ENCODE results near the gene GIMAP8. TPM values are rescaled to one million over a fixed set of nuclear protein-coding genes. Genes with fewer than 3 reads are reported as not detected.
A peak's percentile ranks its signal among the peaks of the same experiment; 100 is the strongest.

The GIMAP8 gene
- total RNA-seq, 1 donor from 2014 or later = 14.9 TPM

GRCh38 chr7:150409300-150410030 is 41.0 kb upstream of the GIMAP8 start:
- intact Hi-C loops (cut with DNase I) = no loop called here
- ATAC-seq = no peak
- no peak for DNase-seq (ENCODE audit: missing footprints)

GRCh38 chr7:150410131-150410530 is 40.3 kb upstream of the GIMAP8 start:
- intact Hi-C loops (cut with DNase I) = no loop called here
- ATAC-seq (no peak), DNase-seq (ENCODE audit: missing footprints) (no peak)

GRCh38 chr7:150410680-150411346 is 39.6 kb upstream of the GIMAP8 start:
- DNase-seq (ENCODE audit: missing footprints) = peak; percentile 30
- intact Hi-C loops (cut with DNase I) = no loop called here
- no peak for ATAC-seq

- ATAC-seq = no peak
- peak; percentile 18 for DNase-seq (ENCODE audit: missing footprints)
- intact Hi-C loops (cut with DNase I) = no loop called here
Observed at GRCh38 chr7:150411606-150412005, 38.8 kb upstream of the GIMAP8 start.

- intact Hi-C loops (cut with DNase I) = no loop called here
- DNase-seq (ENCODE audit: missing footprints) (peak; percentile 33), ATAC-seq (no peak)
Observed at GRCh38 chr7:150412016-150412415, 38.4 kb upstream of the GIMAP8 start.

- peak; percentile 44 for DNase-seq (ENCODE audit: missing footprints)
- intact Hi-C loops (cut with DNase I) = no loop called here
- ATAC-seq = no peak
Observed at GRCh38 chr7:150412518-150413488, 37.6 kb upstream of the GIMAP8 start.

- intact Hi-C loops (cut with DNase I) = no loop called here
- peak; percentile 55 for DNase-seq (ENCODE audit: missing footprints)
- ATAC-seq = no peak
Observed at GRCh38 chr7:150413640-150414081, 36.8 kb upstream of the GIMAP8 start.

GRCh38 chr7:150415161-150416153 is 35.0 kb upstream of the GIMAP8 start:
- intact Hi-C loops (cut with DNase I) = no loop called here
- ATAC-seq (no peak), DNase-seq (ENCODE audit: missing footprints) (peak; percentile 23)

- intact Hi-C loops (cut with DNase I) = no loop called here
- no peak for DNase-seq (ENCODE audit: missing footprints)
- ATAC-seq = no peak
Observed at GRCh38 chr7:150417239-150417638, 33.2 kb upstream of the GIMAP8 start.

GRCh38 chr7:150417863-150418262 is 32.6 kb upstream of the GIMAP8 start:
- ATAC-seq (no peak), DNase-seq (ENCODE audit: missing footprints) (peak; percentile 25)
- intact Hi-C loops (cut with DNase I) = no loop called here

GRCh38 chr7:150420242-150420641 is 30.2 kb upstream of the GIMAP8 start:
- ATAC-seq (no peak), DNase-seq (ENCODE audit: missing footprints) (no peak)
- intact Hi-C loops (cut with DNase I) = loop anchor here (5.0 kb wide), 2 partner anchors 63 to 133 kb away; no protein-coding TSS in a partner anchor

- peak; percentile 96 for ATAC-seq
- DNase-seq (ENCODE audit: missing footprints) = peak; percentile 88
- intact Hi-C loops (cut with DNase I) = loop anchor here (5.0 kb wide), 2 partner anchors 64 to 134 kb away; no protein-coding TSS in a partner anchor
Observed at GRCh38 chr7:150420987-150421674, 29.3 kb upstream of the GIMAP8 start.

- intact Hi-C loops (cut with DNase I) = loop anchor here (5.0 kb wide), 2 partner anchors 65 to 135 kb away; no protein-coding TSS in a partner anchor
- no peak for ATAC-seq
- peak; percentile 4 for DNase-seq (ENCODE audit: missing footprints)
Observed at GRCh38 chr7:150421831-150422230, 28.6 kb upstream of the GIMAP8 start.

- no peak for DNase-seq (ENCODE audit: missing footprints)
- intact Hi-C loops (cut with DNase I) = no loop called here
- ATAC-seq = no peak
Observed at GRCh38 chr7:150425670-150426069, 24.8 kb upstream of the GIMAP8 start.

GRCh38 chr7:150428671-150429451 is 21.6 kb upstream of the GIMAP8 start:
- DNase-seq (ENCODE audit: missing footprints) (peak; percentile 57), ATAC-seq (peak; percentile 23)
- intact Hi-C loops (cut with DNase I) = no loop called here

- DNase-seq (ENCODE audit: missing footprints) (no peak), ATAC-seq (no peak)
- intact Hi-C loops (cut with DNase I) = no loop called here
Observed at GRCh38 chr7:150429699-150430098, 20.7 kb upstream of the GIMAP8 start.
